Measurements from ENCODE around the gene GLI1.
A peak's percentile ranks its signal among the peaks of the same experiment; 100 is the strongest.
"Not testable (repeated sequence)": the region's sequence is repeated elsewhere in the genome, so short reads cannot be mapped to it uniquely, and the experiment has no call there.

GLI1 gene

DNA sequence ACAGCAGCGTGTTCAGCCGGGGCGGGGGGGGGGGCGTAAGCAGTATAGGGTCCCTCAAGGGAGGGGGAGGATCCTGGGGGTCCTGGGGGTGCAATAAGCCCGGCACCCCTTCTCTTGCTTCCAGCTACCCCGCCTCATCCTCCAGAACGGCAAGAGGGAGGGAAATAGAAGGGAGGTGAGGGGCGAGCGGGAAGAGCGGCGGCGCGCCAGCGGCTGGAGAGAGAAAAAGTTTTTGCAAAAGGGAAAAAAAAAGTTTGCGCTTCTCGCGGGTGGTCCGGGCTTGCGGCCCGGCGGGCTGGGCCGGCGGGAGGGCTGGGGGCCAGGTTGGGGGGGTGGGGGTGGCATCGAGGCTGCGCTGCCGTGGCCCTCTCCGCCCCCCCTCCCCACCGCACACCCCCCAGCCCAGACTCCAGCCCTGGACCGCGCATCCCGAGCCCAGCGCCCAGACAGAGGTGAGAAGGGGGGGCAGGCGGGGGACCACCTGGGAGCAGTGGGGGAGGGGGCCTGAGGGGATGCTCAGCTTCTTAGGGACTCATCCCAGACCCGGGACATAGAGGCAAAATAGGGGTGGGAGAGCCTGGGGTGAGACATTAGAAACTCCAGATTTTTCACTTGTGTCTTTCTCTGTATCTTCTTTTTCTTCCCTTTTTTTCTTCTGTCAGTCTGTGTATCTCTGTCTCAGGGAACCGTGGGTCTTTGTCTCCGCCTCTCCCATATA is at the start of gene GLI1:
TSS of gene GLI1 (plus strand) at position 36 of the 718 bp plus-strand sequence. CDS start 3,907 bp downstream, outside the sequence.
- DNase-seq: peak; percentile 72

DNA sequence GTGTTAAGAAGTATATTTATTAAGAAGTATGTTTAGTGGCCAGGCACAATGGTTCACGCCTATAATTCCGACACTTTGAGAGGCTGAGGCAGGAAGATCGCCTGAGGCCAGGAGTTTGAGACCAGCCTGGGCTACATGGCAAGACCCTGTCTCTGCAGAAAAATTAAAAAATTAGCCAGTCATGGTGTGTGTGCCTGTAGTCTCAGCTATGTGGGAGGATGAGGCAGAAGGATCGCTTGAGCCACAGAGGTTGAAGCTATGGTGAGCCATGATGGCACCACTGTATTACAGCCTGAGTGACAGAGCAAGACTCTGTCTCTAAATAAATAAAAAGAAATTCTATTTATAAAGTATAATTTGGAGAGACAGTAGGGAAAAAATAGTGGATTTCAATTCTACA is 49.1 kb upstream of the GLI1 start:
- no peak for DNase-seq

DNA sequence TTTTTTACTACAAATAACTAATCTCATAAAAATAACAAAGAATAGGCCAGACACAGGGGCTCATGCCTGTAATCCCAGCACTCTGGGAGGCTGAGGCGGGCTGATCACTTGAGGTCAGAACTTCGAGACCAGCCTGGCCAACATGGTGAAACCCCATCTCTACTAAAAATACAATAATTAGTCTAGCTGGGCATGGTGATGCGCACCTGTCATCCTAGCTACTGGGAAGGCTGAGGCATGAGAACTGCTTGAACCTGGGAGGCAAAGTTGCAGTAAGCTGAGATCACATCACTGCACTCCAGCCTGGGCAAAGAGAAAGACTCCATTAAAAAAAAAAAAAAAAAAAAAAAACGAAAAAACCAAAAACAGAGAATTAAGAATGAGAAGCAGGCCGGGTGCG is 45.4 kb upstream of the GLI1 start:
- not testable (repeated sequence) for DNase-seq

DNA sequence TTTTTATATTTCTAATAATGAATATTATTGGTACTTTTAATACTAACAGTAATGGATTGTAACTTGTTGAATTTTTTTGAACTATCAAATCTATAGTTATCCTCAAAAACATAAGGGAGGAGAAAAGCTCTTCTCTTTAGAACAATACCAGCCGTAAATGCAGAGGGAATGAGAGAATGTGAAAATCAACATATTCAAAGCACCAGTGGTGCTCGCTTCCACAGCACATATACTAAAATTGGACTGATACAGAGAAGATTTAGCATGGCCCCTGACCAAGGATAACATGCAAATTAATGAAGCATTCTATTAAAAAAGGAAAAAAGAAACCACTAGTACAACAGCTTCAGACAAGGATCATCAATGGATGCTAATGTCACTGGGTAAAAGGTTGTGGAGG is 44.5 kb upstream of the GLI1 start:
- DNase-seq: no peak

DNA sequence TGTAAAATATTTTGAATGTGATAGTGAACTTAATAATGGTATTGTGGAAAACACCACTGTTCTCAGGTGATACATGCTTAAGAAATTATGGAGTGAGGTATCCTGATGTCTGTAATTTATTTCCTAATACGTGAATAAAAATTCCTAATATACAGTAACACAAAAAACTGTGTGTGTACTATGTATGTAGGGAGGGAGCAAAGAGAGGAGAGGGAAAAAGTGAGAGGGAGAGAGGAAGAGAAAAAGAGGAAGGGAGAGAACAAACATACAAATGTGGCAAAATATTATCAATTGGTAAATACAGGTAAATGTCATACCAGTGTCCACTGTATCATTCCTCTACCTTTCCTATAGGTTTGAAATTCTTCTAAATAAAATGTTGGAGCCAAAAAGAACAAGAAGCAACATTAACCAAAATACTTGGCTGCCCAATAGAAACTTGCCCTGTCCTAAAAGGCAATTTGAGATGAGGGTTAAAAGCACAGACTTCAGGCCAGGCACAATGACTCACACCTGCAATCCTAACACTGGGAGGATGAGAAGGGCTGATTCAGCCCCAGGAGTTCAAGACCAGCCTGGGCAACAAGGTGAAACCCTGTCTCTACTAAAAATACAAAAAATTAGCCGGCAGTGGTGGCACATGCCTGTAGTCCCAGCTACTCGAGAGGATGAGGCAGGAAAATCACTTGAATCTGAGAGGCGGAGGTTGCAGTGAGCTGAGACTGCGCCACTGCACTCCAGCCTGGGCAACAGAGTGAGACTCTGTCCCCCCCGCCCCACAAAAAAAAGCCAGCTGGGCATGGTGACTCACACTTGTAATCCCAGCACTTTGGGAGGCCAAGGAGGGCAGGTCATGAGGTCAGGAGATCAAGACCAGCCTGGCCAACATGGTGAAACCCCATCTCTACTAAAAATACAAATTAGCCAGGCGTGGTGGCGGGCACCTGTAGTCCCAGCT is 43.3 kb upstream of the GLI1 start:
- DNase-seq: no peak

DNA sequence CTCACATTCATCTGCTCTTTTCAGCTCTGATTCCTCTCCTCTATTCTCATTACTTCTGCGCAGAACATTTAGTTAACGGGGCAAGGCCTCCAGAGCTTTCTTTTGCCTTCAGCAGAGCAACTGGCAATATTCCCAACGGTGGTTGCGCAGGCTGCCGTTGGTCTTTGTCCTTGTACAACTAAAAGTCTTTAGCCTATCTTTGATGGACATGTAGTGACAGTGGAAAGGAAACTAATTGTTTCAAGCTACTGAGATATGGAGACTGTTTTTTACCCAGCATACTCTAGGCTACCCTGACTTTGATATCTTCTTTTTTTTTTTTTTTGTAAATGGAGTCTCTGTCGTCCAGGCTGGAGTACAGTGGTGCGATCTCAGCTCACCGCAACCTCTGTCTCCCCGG is 41.3 kb upstream of the GLI1 start:
- DNase-seq: peak; percentile 52

DNA sequence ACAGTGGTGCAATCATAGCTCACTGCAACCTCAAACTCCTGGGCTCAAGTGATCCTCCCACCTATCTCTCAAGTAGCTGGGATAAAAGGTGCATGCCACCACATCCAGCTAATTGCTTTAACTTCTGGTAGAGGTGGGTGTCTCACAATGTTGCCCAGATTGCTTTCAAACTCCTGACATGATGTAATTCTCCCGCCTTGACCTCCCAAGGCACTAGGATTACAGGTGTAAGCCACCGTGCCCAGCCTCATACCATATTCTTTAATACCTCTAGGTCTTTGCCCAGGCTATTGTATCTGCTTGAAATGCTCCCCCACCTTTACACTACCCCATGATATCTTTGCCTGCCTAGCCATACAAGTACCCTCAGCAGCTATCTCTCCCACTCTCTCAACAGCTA is 40.1 kb upstream of the GLI1 start:
- no peak for DNase-seq

DNA sequence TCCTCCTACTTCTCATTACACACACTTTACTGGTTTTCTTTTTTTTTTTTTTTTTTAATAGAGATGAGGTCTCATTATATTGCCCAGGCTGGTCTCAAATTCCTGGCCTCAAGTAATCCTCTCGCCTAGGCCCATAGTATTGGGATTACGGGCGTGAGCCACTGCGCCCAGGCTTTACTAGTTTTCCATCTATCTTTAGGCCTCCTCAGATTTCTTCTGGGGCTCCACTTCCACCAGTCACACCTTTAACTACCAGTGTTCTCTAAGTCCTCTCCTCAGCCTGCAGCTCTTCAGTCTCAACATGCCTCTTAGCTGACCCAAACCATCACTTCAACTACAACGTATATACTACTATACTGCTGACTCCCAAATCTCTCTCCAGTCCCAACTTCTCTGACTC is 39.1 kb upstream of the GLI1 start:
- DNase-seq: no peak

DNA sequence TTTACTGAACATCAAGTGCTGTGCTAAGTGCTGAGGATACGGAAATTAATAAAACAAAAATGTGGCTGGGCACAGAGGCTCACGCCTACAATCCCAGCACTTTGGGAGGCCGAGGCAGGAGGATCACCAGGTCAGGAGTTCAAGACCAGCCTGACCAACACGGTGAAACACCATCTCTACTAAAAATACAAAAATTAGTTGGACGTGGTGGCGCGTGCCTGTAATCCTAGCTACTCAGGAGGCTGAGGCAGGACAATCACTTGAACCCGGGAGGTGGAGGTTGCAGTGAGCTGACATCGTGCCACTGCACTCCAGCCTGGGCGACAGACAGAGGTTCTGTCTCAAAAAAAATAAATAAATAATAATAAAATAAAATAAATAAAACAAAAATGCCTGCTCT is 32.6 kb upstream of the GLI1 start:
- not testable (repeated sequence) for DNase-seq

DNA sequence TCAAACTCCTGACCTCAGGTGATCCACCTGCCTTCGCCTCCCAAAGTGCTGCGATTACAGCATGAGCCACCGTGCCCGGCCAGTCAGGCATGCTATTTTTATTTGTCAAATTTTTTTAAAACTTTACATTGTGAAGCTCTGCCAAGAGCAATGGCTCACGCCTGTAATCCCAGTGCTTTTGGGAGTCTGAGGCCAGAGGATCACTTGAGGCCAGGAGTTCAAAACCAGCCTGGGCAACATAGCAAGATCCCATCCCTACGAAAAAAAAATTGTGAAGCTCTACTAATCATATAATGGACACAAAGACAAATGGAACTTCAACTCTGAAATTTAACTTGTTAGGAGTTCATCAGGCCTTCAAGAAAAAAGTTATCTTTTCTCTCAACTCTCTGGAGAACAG is 30.6 kb upstream of the GLI1 start:
- DNase-seq: no peak

DNA sequence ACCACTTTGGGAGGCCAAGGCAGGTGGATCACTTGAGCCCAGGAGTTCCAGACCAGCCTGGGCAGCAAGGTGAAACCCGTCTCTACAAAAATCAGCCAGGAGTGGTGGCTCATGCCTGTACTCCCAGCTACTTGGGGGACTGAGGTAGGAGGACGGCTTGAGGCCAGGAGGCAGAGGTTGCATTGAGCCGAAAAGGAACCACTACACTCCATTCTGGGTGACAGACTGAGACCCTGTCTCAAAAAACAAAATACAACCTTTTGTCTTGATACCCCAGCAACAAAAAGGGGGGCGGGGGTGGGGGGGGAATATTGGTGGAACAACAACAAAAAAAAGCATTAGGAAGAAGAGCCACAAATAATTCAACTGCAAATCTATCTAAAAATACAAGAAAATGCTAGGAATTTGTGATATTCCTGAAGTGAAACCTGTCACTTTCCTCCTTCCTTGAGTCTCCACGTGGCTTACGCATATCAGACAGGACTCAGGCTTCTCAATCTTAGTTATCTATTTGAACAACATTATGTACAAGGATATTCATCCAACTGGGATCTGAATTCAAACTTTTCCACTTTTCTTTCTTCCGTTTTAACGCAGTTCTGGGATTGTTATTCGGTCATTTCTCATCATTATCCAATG is 30.0 kb upstream of the GLI1 start:
- DNase-seq: no peak

DNA sequence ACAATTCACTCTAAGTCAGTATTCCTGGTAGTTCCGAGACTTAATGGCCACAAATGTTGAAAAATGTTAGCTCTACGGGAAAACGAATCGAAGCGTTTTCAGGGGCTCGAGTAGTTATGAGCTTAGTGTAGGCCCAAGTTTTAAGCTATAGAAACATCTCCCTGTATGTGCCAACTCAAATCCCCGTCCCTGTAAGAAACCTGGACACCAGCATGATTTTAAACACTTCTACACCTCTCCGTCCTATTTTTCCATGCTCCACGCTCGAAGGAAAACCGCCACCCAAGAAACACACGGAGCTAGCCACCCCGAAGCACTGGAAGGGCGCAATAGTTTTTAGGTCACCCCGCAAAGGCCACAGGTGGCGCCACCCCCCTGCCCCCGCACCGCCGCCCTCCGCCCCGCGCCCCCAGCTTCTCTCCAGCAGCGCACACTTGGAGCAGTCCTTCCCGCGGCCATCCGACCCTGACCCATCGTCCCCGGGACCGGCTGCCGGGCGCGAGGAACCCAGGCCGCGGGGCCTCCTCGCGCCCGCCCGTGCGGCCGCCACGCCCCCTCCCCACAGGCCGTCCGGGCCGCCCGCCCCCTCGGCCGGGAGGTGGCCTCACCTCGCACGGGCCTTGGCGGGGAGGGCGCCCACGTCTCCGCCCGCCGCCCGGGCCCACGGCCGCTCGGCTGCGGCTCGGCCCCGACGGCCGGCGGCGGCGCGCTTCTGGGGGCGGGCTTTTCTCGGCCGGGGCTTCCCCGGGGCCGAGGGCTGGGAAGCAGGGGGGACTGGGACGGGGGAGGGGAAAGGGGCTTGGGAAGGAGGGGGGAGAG is 29.3 kb upstream of the GLI1 start:
- DNase-seq: no peak

DNA sequence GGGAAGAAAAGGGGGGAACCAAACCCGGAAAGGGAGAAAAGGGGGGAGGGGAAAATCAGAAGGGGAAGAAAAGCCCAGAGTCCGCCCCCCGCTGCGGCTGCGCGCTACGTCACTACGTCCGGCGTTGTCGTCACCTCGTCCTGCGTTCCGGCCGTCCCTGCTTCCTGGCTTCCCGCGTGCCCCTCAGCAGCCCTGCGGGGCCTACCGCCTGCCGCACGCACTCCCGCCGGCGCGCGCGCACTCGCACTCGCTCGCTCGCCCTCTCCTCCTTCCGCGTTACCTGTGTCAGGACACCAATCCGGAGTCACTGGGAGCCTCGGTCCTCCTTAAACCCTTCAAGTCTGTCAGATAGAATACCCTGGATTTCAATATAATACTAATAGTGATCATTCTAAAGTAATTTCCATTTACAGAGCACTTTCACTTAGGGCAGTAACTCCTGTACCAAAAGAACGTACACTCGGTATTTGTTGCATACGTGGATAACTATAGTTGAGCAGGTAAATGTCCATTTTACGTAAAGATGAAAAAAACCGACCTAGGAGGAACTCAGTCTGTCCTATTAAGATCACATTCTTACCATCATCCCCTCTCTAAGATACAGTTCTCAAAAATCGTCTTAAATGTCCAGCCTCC is 28.5 kb upstream of the GLI1 start, which contains the start of gene R3HDM2:
TSS of gene R3HDM2 (minus strand) at position 113 of the 636 bp plus-strand sequence. CDS start 120,615 bp downstream, outside the sequence.
- DNase-seq: peak; percentile 91

DNA sequence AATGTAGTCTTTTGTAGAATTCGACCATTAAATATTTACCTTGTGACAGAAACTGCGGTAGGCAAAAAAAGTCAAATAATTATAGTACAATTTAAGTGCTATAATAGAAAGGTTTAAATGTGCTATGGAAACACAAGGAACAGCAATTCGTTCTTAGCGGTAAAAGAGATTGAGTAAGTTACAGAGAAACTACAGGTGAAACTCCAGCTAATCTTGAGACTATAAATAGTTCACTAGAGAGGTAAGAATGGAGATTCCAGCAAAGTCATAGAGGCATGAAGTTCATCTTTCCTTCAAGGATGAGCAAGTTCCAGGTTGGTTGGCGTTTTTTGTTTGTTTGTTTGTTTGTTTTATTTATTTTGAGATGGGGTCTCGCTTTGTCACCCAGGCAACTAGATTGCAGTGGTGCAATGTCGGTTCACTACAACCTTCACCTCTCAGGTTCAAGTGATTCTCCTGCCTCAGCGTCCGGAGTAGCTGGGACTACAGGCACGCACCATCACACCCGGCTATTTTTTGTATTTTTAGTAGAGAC is 27.9 kb upstream of the GLI1 start:
- no peak for DNase-seq

DNA sequence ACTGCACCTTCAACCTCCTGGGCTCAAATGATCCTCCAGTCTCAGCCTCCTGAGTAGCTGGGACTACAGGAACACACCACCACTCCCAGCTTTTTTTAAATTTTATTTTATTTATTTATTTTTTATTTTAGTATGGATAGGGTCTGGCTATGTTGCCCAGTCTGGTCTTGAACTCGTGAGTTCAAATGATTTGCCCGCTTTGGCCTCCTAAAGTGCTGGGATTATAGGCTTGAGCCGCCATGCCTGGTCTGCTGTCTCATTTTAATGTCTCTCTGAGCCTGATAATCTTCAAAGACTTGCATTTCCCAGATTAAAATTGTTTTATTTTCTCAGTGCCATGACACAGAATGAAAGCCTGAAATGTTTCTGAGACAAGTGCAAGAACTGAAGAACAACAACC is 26.2 kb upstream of the GLI1 start:
- DNase-seq: no peak

DNA sequence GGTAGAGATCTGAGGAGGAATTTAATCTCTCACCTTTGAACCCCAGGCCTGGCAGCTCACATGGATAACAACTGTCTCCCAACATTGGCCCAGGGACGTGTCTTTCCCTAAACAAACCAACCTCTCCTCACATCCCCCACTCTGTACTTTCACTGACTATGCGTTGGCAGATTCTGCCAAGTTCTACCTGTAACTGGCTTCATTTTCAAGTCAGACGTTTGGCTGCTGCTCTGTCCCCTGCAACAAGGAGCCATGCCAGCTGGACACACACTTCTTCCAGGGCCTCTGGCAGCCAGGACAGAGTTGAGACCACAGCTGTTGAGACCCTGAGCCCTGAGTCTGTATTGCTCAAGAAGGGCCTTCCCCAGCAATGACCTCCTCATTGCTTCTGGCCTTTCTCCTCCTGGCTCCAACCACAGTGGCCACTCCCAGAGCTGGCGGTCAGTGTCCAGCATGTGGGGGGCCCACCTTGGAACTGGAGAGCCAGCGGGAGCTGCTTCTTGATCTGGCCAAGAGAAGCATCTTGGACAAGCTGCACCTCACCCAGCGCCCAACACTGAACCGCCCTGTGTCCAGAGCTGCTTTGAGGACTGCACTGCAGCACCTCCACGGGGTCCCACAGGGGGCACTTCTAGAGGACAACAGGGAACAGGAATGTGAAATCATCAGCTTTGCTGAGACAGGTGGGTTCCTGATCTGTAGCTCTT is 24.9 kb upstream of the GLI1 start, which contains the start of gene INHBC:
TSS of gene INHBC (plus strand) at position 268 of the 707 bp plus-strand sequence. CDS start at position 371, 103 bp downstream.
- DNase-seq: no peak

DNA sequence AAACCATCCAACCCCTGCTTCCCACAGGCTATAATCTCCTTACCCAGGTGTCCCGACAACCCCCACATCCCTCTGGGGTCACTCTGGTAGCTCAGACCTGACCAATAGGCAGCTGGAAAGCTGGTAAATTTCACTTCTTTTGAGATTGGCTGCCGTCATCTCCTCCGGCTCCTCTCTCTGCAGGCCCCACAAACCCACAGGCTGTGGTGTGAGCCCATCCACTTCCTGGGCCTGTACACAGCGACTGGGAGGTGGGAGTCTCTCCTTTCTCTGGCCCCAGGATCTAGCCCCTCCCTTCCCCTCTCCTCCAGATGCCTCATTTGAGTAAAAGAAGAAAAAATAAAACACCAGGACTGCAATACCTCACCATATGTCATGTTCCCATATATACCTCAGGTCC is 24.3 kb upstream of the GLI1 start:
- no peak for DNase-seq

DNA sequence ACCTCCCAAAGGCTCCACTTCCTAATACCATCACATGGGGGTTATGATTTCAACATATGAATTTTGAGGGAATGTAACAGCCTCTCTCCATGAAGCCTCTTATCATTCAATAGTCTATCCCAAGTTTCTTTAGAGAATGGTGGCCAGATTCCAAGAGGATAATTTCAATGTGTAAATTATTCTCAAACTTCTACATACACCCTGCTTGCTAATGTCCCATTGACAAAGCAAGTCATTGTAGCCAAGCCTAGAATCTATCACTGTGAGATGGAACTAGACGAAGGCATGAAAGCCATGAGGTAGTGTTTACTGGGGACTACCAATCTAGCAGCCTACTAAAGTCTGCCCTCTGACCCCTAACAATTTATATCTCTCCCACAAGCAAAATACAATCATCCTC is 21.2 kb upstream of the GLI1 start:
- DNase-seq: no peak

DNA sequence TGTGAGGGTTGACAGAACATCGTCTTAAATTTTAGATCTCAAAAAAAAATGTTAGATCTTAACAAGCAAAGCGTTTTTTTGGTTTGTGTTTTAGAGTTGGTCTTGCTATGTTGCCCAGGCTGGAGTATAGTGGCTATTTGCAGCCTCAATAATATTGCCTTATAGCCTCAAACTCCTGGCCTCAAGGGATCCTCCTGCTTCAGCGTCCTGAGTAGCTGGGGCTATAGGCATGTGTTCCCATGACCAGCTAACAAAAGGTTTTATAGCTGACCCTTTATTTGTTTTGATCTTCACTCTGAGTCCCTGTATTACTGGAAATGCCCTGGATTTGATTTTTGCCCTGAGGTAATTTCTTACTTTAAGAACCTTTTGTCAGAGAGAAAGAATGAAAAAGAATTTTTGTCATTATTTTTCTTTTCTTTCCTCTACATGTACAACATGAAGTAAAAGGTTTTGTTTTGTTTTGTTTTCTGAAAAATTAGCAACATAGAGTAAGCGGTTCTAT is 19.8 kb upstream of the GLI1 start:
- no peak for DNase-seq

DNA sequence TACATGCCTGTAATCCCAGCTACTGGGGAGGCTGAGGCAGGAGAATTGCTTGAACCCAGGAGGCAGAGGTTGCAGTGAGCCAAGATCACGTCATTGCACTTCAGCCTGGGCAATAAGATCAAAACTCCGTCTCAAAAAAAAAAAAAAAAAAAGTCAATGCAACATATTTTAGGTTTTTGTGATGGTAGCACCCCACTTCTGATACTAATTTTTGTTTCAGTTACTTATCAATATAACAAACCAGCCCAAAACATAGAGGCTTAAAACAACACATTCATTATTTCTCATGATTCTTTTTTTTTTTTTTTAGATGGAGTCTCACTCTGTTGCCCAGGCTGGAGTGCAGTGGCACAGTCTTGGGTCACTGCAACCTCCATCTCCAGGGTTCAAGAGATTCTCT is 18.2 kb upstream of the GLI1 start:
- not testable (repeated sequence) for DNase-seq

All from midbrain (tissue), 1 donor.